ENCODE results near the gene NTRK3.

The NTRK3 gene

GRCh38 chr15:88021601-88022000, 234.9 kb downstream of the NTRK3 start:
- Histone ChIP-seq H4K20me1 (ENCODE audit: control insufficient read depth, insufficient read depth, low read depth, low read length) (no peaks in the 10 kb centered on the region), H3K36me3 (ENCODE audit: control insufficient read depth, low read length) (no peaks in the 10 kb centered on the region), H3K9me2 (replicated peaks; ENCODE audit: control insufficient read depth, low read length) (no peaks in the 10 kb centered on the region), H3F3A (ENCODE audit: control insufficient read depth, insufficient read depth) (no peaks in the 10 kb centered on the region), H3K4me3 (ENCODE audit: low read length) (no peak overlapping the region), H3K79me2 (ENCODE audit: control insufficient read depth, low read length) (no peaks in the 10 kb centered on the region), H3K9me3 (ENCODE audit: control insufficient read depth, insufficient read depth, low read length) (no peaks in the 10 kb centered on the region), H3K4me1 (ENCODE audit: control insufficient read depth, low read length) (no peaks in the 10 kb centered on the region), H3K4me2 (ENCODE audit: low read length) (no peak overlapping the region), H3K27me3 (ENCODE audit: control insufficient read depth, low read length) (no peaks in the 10 kb centered on the region), H3K27ac (ENCODE audit: low read depth, low read length) (no peak overlapping the region)
- TF ChIP-seq EZH2phosphoT487 (IDR thresholded peaks at IDR 0.05; ENCODE audit: borderline replicate concordance, low read length) (no peak), CTCF (IDR thresholded peaks at IDR 0.05; ENCODE audit: low read depth, low read length, poor library complexity, severe bottlenecking) (no peak)

- Histone ChIP-seq H4K20me1 (ENCODE audit: control insufficient read depth, insufficient read depth, low read depth, low read length) (no peaks in the 10 kb centered on the region), H3K4me3 (ENCODE audit: low read length) (no peak overlapping the region), H3K9me3 (ENCODE audit: control insufficient read depth, insufficient read depth, low read length) (no peaks in the 10 kb centered on the region)
Observed at GRCh38 chr15:88020806-88021205, 235.7 kb downstream of the NTRK3 start.

GRCh38 chr15:88019656-88020055, 236.9 kb downstream of the NTRK3 start:
- H3K36me3 ChIP-seq (ENCODE audit: control insufficient read depth, low read length), result no peaks in the 10 kb centered on the region
- no peaks in the 10 kb centered on the region for H4K20me1 ChIP-seq (ENCODE audit: control insufficient read depth, insufficient read depth, low read depth, low read length)
- no peak overlapping the region for H3K27ac ChIP-seq (ENCODE audit: low read depth, low read length)
- no peaks in the 10 kb centered on the region for H3F3A ChIP-seq (ENCODE audit: control insufficient read depth, insufficient read depth)
- no peak overlapping the region for H3K4me3 ChIP-seq (ENCODE audit: low read length)
- H3K4me2 ChIP-seq (ENCODE audit: low read length), result no peak overlapping the region
- no peaks in the 10 kb centered on the region for H3K9me3 ChIP-seq (ENCODE audit: control insufficient read depth, insufficient read depth, low read length)
- H3K27me3 ChIP-seq (ENCODE audit: control insufficient read depth, low read length), result no peaks in the 10 kb centered on the region
- H3K4me1 ChIP-seq (ENCODE audit: control insufficient read depth, low read length), result no peaks in the 10 kb centered on the region
- no peaks in the 10 kb centered on the region for H3K9me2 ChIP-seq (replicated peaks; ENCODE audit: control insufficient read depth, low read length)
- H3K79me2 ChIP-seq (ENCODE audit: control insufficient read depth, low read length), result no peaks in the 10 kb centered on the region
- TF ChIP-seq CTCF (IDR thresholded peaks at IDR 0.05; ENCODE audit: low read depth, low read length, poor library complexity, severe bottlenecking), result no peak
- TF ChIP-seq EZH2phosphoT487 (IDR thresholded peaks at IDR 0.05; ENCODE audit: borderline replicate concordance, low read length), result no peak

More at GRCh38 chr15:88020806-88021205, 235.7 kb downstream of the NTRK3 start:
- H3K36me3 ChIP-seq (ENCODE audit: control insufficient read depth, low read length), result no peaks in the 10 kb centered on the region
- H3K4me2 ChIP-seq (ENCODE audit: low read length), result no peak overlapping the region
- TF ChIP-seq EZH2phosphoT487 (IDR thresholded peaks at IDR 0.05; ENCODE audit: borderline replicate concordance, low read length) (no peak), CTCF (IDR thresholded peaks at IDR 0.05; ENCODE audit: low read depth, low read length, poor library complexity, severe bottlenecking) (no peak)
- H3K4me1 ChIP-seq (ENCODE audit: control insufficient read depth, low read length), result no peaks in the 10 kb centered on the region
- no peaks in the 10 kb centered on the region for H3F3A ChIP-seq (ENCODE audit: control insufficient read depth, insufficient read depth)
- H3K79me2 ChIP-seq (ENCODE audit: control insufficient read depth, low read length), result no peaks in the 10 kb centered on the region
- no peaks in the 10 kb centered on the region for H3K27me3 ChIP-seq (ENCODE audit: control insufficient read depth, low read length)
- H3K27ac ChIP-seq (ENCODE audit: low read depth, low read length), result no peak overlapping the region
- H3K9me2 ChIP-seq (replicated peaks; ENCODE audit: control insufficient read depth, low read length), result no peaks in the 10 kb centered on the region
